IMR-90 (cell line): ENCODE measurements around the gene KRT9. TPM values are rescaled to one million over a fixed set of nuclear protein-coding genes. Genes with fewer than 3 reads are reported as not detected.

Experiments
- ATAC-seq: fragments of 200-7000 bp; cut with Tn5 transposase; 2 replicates; pipeline ENCODE4 v1.9.1; 2020; ENCODE audit warnings: low read depth, mild to moderate bottlenecking, moderate library complexity
- BruUV-seq: library from RNA; stranded (reverse); fragments of 400-500 nt; replicated peaks from 2 replicates; lab custom pipeline; 2021; lab: Mats Ljungman, UMichigan
- CTCF ChIA-PET: fragments of 300-600 bp; formaldehyde crosslinking; extraction: SDS; loops from one replicate; lab custom pipeline; 2021; ENCODE audit warnings: antibody characterized with exemption; lab: Yijun Ruan, JAX
- POLR2A ChIA-PET: fragments of 300-600 bp; sonication (Branson Sonifier 250); formaldehyde crosslinking; loops from one replicate; lab custom pipeline; 2022; ENCODE audit warnings: antibody characterized with exemption; ENCODE audit not compliant: unreplicated experiment; lab: Charles Lee
- DNase-seq: peaks from one replicate; pipeline ENCODE4 v3.0.0; 2013
- H2AFZ ChIP-seq: replicated peaks from 2 replicates; pipeline ENCODE3; 2013; ENCODE audit warnings: low read length, mild to moderate bottlenecking; ENCODE audit not compliant: poor library complexity
- H2AK5ac ChIP-seq: 2 replicates; pipeline ENCODE4 v1.6.1; 2013; ENCODE audit warnings: low read depth, low read length, inconsistent platforms
- H2AK9ac ChIP-seq: replicated peaks from 2 replicates; pipeline ENCODE3; 2013; ENCODE audit warnings: mild to moderate bottlenecking, low read depth, low read length, moderate library complexity; ENCODE audit not compliant: poor library complexity
- H2BK120ac ChIP-seq: 2 replicates; pipeline ENCODE4 v1.6.1; 2013; ENCODE audit warnings: low read depth, low read length, inconsistent platforms
- H2BK15ac ChIP-seq: 3 replicates; pipeline ENCODE4 v1.6.1; 2013; ENCODE audit warnings: low read depth, low read length, inconsistent platforms
- H2BK20ac ChIP-seq: 2 replicates; pipeline ENCODE4 v1.6.1; 2013; ENCODE audit warnings: low read depth, mild to moderate bottlenecking, inconsistent platforms, low read length, moderate library complexity
- H2BK5ac ChIP-seq: 2 replicates; pipeline ENCODE4 v1.6.1; 2013; ENCODE audit warnings: mild to moderate bottlenecking, low read depth, low read length, inconsistent platforms; ENCODE audit not compliant: poor library complexity, severe bottlenecking
- H3K14ac ChIP-seq: replicated peaks from 2 replicates; pipeline ENCODE4 v1.6.1; 2013; ENCODE audit warnings: low read depth, low read length, inconsistent platforms
- H3K18ac ChIP-seq: 2 replicates; pipeline ENCODE4 v1.6.1; 2013; ENCODE audit warnings: low read depth, low read length, control low read depth
- H3K23ac ChIP-seq: 2 replicates; pipeline ENCODE4 v1.6.1; 2013; ENCODE audit warnings: low read depth, low read length, inconsistent platforms
- H3K27ac ChIP-seq: 2 replicates; pipeline ENCODE4 v1.5.1; 2013; ENCODE audit warnings: mild to moderate bottlenecking, control low read depth, low read length; ENCODE audit not compliant: insufficient read depth
- H3K27me3 ChIP-seq: 2 replicates; pipeline ENCODE4 v1.6.1; 2013; ENCODE audit warnings: low read length; ENCODE audit not compliant: control insufficient read depth, insufficient read depth
- H3K36me3 ChIP-seq: 2 replicates; pipeline ENCODE4 v1.6.1; 2013; ENCODE audit warnings: low read length, mixed read lengths; ENCODE audit not compliant: control insufficient read depth, insufficient read depth
- H3K4ac ChIP-seq: 2 replicates; pipeline ENCODE4 v1.6.1; 2013; ENCODE audit warnings: low read depth, low read length, inconsistent platforms
- H3K4me1 ChIP-seq: 2 replicates; pipeline ENCODE4 v1.6.1; 2013; ENCODE audit warnings: low read length, mixed read lengths; ENCODE audit not compliant: control insufficient read depth, insufficient read depth
- H3K4me2 ChIP-seq: 2 replicates; pipeline ENCODE4 v1.6.1; 2013; ENCODE audit warnings: low read depth, mild to moderate bottlenecking, control low read depth, low read length, moderate library complexity
- H3K4me3 ChIP-seq: 2 replicates; pipeline ENCODE4 v1.5.1; 2013; ENCODE audit warnings: low read depth, mild to moderate bottlenecking, control low read depth, low read length, moderate library complexity; ENCODE audit not compliant: insufficient read depth
- H3K56ac ChIP-seq: 2 replicates; pipeline ENCODE4 v1.6.1; 2013; ENCODE audit warnings: low read length, inconsistent platforms; ENCODE audit not compliant: insufficient read depth; ENCODE audit errors: extremely low read depth
- H3K79me1 ChIP-seq, 2 experiments: 2 replicates each; pipeline ENCODE4 v1.6.1; 2013; ENCODE audit warnings: low read length in 2 of 2, inconsistent platforms in 1 of 2, low read depth in 1 of 2
- H3K9ac ChIP-seq: 2 replicates; pipeline ENCODE4 v1.6.1; 2013; ENCODE audit warnings: low read depth, low read length, control low read depth
- H3K9me1 ChIP-seq: 2 replicates; pipeline ENCODE4 v1.6.1; 2013; ENCODE audit warnings: low read length, inconsistent platforms; ENCODE audit not compliant: insufficient read depth
- H3K9me3 ChIP-seq: 2 replicates; pipeline ENCODE4 v1.6.1; 2013; ENCODE audit warnings: low read length; ENCODE audit not compliant: control insufficient read depth, insufficient read depth
- H4K20me1 ChIP-seq: 2 replicates; pipeline ENCODE4 v1.6.1; 2013; ENCODE audit warnings: low read length, inconsistent platforms; ENCODE audit not compliant: insufficient read depth
- H4K5ac ChIP-seq: 2 replicates; pipeline ENCODE4 v1.6.1; 2013; ENCODE audit warnings: mild to moderate bottlenecking, low read depth, low read length, control low read depth
- H4K8ac ChIP-seq, 2 experiments: 2 replicates each; pipeline ENCODE4 v1.6.1; 2013; ENCODE audit warnings: low read depth in 2 of 2, low read length in 2 of 2, control low read depth in 1 of 2, inconsistent platforms in 1 of 2
- H4K91ac ChIP-seq: 2 replicates; pipeline ENCODE4 v1.6.1; 2013; ENCODE audit warnings: low read depth, low read length, inconsistent platforms; ENCODE audit not compliant: insufficient read depth
- CHD1 ChIP-seq: IDR thresholded peaks from 2 replicates; pipeline ENCODE4 v1.6.1; 2012; ENCODE audit warnings: low read depth, low read length, improper control_type of control experiment
- NFE2L2 ChIP-seq: fragments of 150-350 bp; IDR thresholded peaks from 2 replicates; pipeline ENCODE4 v1.6.1; 2016; ENCODE audit warnings: low read depth, mild to moderate bottlenecking, low read length
- RCOR1 ChIP-seq: IDR thresholded peaks from 2 replicates; pipeline ENCODE4 v1.6.1; 2012; ENCODE audit warnings: mild to moderate bottlenecking, low read length, improper control_type of control experiment; ENCODE audit not compliant: insufficient replicate concordance
- SMC3 ChIP-seq: fragments of 150-350 bp; IDR thresholded peaks from 2 replicates; pipeline ENCODE4 v1.6.1; 2016; ENCODE audit warnings: low read depth, mild to moderate bottlenecking, antibody characterized with exemption, low read length, moderate library complexity
- WGBS, 2 experiments: methylation state at CpG; one replicate each; pipeline versions ENCODE4 v1.1.5 to v1.1.7; 2013; ENCODE audit warnings: missing lambda C conversion rate in 2 of 2; ENCODE audit not compliant: insufficient read length in 1 of 2; ENCODE audit errors: extremely low coverage in 2 of 2; 5-methylcytosine and 5-hydroxymethylcytosine counted together
- dilution Hi-C: fragments of 300-500 bp; cut with HindIII; formaldehyde crosslinking; loops from one replicate; pipeline ENCODE4 v1.14.3; 2018; ENCODE audit warnings: low sequenced_read_pairs; ENCODE audit not compliant: unreplicated experiment
- in situ Hi-C: fragments of 300-500 bp; cut with MboI; formaldehyde crosslinking; loops from 3 replicates; pipeline ENCODE4 v1.14.3; 2019; ENCODE audit warnings: low sequenced_read_pairs, inconsistent platforms, mixed read lengths
- intact Hi-C: fragments of 100-400 bp; cut with micrococcal nuclease; formaldehyde crosslinking; loops from 2 replicates; pipeline ENCODE4 v1.10.0; 2022
- polyA plus RNA-seq, 3 experiments: library from polyadenylated mRNA; depleted of rRNA; stranded (reverse); fragments of >200 nt; gene quantifications; 2 replicates each; pipeline ENCODE4 v1.2.3, GENCODE V29; 2012; ENCODE audit warnings: low replicate concordance in 1 of 3
- total RNA-seq: library from RNA; depleted of rRNA; stranded (reverse); fragments of >200 nt; gene quantifications from 2 replicates; pipeline ENCODE4 v1.2.3, GENCODE V29; 2012

KRT9 gene
- total and polyA plus RNA-seq, 2 of the 4 experiments (the other 2 are of a cell fraction) = not detected

GRCh38 chr17:41555105-41555887, 16.6 kb downstream of the KRT9 start:
- Histone ChIP-seq H3K14ac (no peak overlapping the region), H3K23ac (no peak overlapping the region), H3K56ac (no peak overlapping the region), H2BK15ac (no peak overlapping the region), H3K9me3 (no peaks in the 10 kb centered on the region), H2AK5ac (no peak overlapping the region), H3K9me1 (no peaks in the 10 kb centered on the region; the same call in 1 of the 2 replicates), H4K8ac (no peak overlapping the region), H4K5ac (no peak overlapping the region), H3K79me1 (no peaks in the 10 kb centered on the region), H3K4me2 (no peak overlapping the region), H3K4me1 (no peaks in the 10 kb centered on the region), H4K20me1 (no peaks in the 10 kb centered on the region), H2BK120ac (no peak overlapping the region), H2AFZ (no peak overlapping the region), H2AK9ac (no peak overlapping the region), H3K4ac (no peak overlapping the region), H3K18ac (no peak overlapping the region), H3K27ac (no peak overlapping the region), H3K27me3 (peaks cover 34% of the 10 kb centered on the region), H3K36me3 (no peaks in the 10 kb centered on the region), H3K9ac (no peak overlapping the region), H4K91ac (no peak overlapping the region), H3K4me3 (no peak overlapping the region), H2BK5ac (no peak overlapping the region), H2BK20ac (no peak overlapping the region)
- no TSS peak for BruUV-seq
- POLR2A ChIA-PET = no interaction called here
- WGBS, 2 experiments = 100% methylated on average over 1 of the region's 5 CpGs; no CpG with 5 or more reads in 1 of the 2 experiments
- in situ Hi-C loops (loop anchor here (10.0 kb wide), 1 partner anchor 750 kb away; no protein-coding TSS in a partner anchor), intact Hi-C loops (no loop called here), dilution Hi-C loops (no loop called here)
- DNase-seq (no peak), ATAC-seq (no peak)
- CTCF ChIA-PET = interaction anchor here (1.1 to 1.6 kb wide), 2 partner anchors 93 to 108 kb away, joined by 4 to 5 read pairs; no protein-coding TSS in a partner anchor
- TF ChIP-seq CHD1 = no peak
- no peak for TF ChIP-seq NFE2L2
- no peak for TF ChIP-seq RCOR1
- TF ChIP-seq SMC3 = no peak
